Lung (tissue), 12 donors: Measurements from ENCODE around the gene VSNL1. TPM values are rescaled to one million over a fixed set of nuclear protein-coding genes. Genes with fewer than 3 reads are reported as not detected.
"Not testable (repeated sequence)": the region's sequence is repeated elsewhere in the genome, so short reads cannot be mapped to it uniquely, and the experiment has no call there.

Experiments used
- ATAC-seq: fragments of 200-7000 bp; cut with Tn5 transposase; one replicate; pipeline ENCODE4 v1.9.1; 2020; ENCODE audit warnings: moderate number of reproducible peaks; ENCODE audit not compliant: insufficient read depth, low FRiP score
- DNase-seq, 3 donors: peaks; one replicate each; pipeline ENCODE4 v3.0.0-alpha.2; 2013 to 2017
- H3K27ac ChIP-seq, 2 donors: one replicate each; pipeline ENCODE4 v1.5.1; 2013; ENCODE audit warnings: mild to moderate bottlenecking in 2 of 2, moderate library complexity in 2 of 2, control low read depth in 1 of 2, inconsistent platforms in 1 of 2, low read depth in 1 of 2, low read length in 1 of 2
- H3K27me3 ChIP-seq, 3 donors: one replicate each; pipeline ENCODE4 v1.5.1; 2013; ENCODE audit warnings: low read length in 2 of 3; ENCODE audit not compliant: control insufficient read depth in 3 of 3, insufficient read depth in 3 of 3
- H3K36me3 ChIP-seq, 4 donors: one replicate each; pipeline ENCODE4 v1.5.1; 2013; ENCODE audit warnings: low read length in 4 of 4, mild to moderate bottlenecking in 1 of 4, moderate library complexity in 1 of 4; ENCODE audit not compliant: control insufficient read depth in 4 of 4, insufficient read depth in 4 of 4
- H3K4me1 ChIP-seq, 5 donors: one replicate each; pipeline ENCODE4 v1.5.1; 2013; ENCODE audit warnings: low read length in 5 of 5, mild to moderate bottlenecking in 2 of 5, moderate library complexity in 1 of 5; ENCODE audit not compliant: control insufficient read depth in 5 of 5, insufficient read depth in 5 of 5
- H3K4me3 ChIP-seq: one replicate; pipeline ENCODE4 v1.5.1; 2013; ENCODE audit warnings: mild to moderate bottlenecking, control low read depth, moderate library complexity
- H3K9ac ChIP-seq, 2 donors: one replicate each; pipeline ENCODE4 v1.5.1; 2013; ENCODE audit warnings: low read length in 2 of 2, control low read depth in 1 of 2; ENCODE audit not compliant: insufficient read depth in 1 of 2
- H3K9me3 ChIP-seq, 4 donors: one replicate each; pipeline ENCODE4 v1.5.1; 2013; ENCODE audit warnings: low read length in 3 of 4, mild to moderate bottlenecking in 1 of 4, moderate library complexity in 1 of 4; ENCODE audit not compliant: control insufficient read depth in 4 of 4, insufficient read depth in 3 of 4
- CTCF ChIP-seq: IDR thresholded peaks from 2 replicates; pipeline ENCODE4 v1.5.1; 2012; ENCODE audit warnings: mild to moderate bottlenecking; ENCODE audit errors: control extremely low read depth, extremely low read depth
- WGBS, 2 donors: extraction: QIAGEN DNeasy Blood & Tissue Kit; methylation state at CpG; one replicate each; pipeline ENCODE4 v1.1.7; 2013; 5-methylcytosine and 5-hydroxymethylcytosine counted together
- polyA plus RNA-seq, 2 donors: library from polyadenylated mRNA; stranded (reverse); fragments of 200-250 nt; gene quantifications; one replicate each; pipeline ENCODE4 v1.2.1, GENCODE V29; 2013
- total RNA-seq, 2 donors: library from RNA; depleted of rRNA in 1 of 2; stranded (reverse); fragments of >200 nt in 1 of 2; gene quantifications; one replicate each; pipeline ENCODE4 v1.2.1, GENCODE V29; 2014 to 2021
- donor health status: control.
- donor health status: control.
- donor health status: Bipolar disorder and iron deficiency.
- donor health status: healthy.
- donor health status: DM: yes; HTN: yes; CAD: no.

VSNL1 gene
- total and polyA plus RNA-seq, 4 donors: 0.87 to 6.9 (median 1.5) TPM

DNA sequence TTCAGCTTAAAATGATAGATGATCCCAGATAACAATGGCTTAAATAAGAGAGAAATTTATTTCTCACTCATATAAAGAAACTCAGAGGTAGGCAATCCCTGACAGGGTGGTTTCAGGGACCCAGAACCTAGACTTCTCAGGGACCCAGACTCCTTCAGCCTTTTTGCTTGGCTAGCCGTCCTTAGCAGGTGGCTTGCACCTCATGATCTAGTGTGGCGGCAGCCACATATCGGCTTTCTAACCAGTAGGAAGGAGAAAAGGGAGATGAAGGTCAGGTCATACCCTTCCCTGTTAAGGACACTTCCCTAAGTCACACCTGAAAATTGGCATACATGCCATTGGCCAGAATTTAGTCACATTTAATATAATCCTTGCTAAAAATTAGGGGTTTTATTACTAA lies 18.4 kb downstream of the VSNL1 start:
- ATAC-seq (no peak), DNase-seq (no peak)
- Histone ChIP-seq H3K36me3 (no peaks in the 10 kb centered on the region), H3K27ac (no peak overlapping the region), H3K9me3 (no peaks in the 10 kb centered on the region), H3K9ac (no peak overlapping the region), H3K4me1 (no peaks in the 10 kb centered on the region), H3K4me3 (no peak overlapping the region), H3K27me3 (no peaks in the 10 kb centered on the region)
- TF ChIP-seq CTCF: no peak
- 93 to 94% methylated on average over 3 of the region's 3 CpGs for WGBS, 2 donors

- H3K9me3 ChIP-seq, H3K9ac ChIP-seq, H3K27ac ChIP-seq, H3K4me1 ChIP-seq, H3K4me3 ChIP-seq, H3K36me3 ChIP-seq, DNase-seq, H3K27me3 ChIP-seq, ATAC-seq: not testable (repeated sequence)
- WGBS, 2 donors: 92 to 94% methylated on average over 3 of the region's 3 CpGs
These were observed 25.2 kb downstream of the VSNL1 start for GRCh38 chr2:17565726-17566125.

DNA sequence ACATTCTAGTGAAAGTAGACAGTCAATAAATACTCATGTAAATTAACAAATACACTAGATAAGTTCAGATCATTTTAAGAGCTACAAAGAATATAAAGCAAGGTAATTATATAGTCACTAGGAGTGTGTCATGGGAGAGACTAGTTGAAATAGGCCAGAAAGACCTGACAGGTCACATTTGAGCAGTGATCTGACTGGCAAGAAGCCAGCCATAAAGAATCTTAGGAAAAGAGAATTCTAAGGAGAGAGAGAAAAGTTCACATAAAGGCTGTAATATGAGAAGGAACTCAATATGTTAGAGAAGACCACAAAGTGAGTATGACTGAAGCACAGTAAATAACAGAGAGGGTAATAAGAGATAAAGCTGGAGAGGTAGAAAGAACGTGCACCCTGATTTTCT lies 31.2 kb downstream of the VSNL1 start:
- H3K4me3 ChIP-seq: no peak overlapping the region
- DNase-seq (no peak), ATAC-seq (no peak)
- H3K27ac ChIP-seq: no peak overlapping the region
- no peaks in the 10 kb centered on the region for H3K36me3 ChIP-seq
- H3K4me1 ChIP-seq: no peaks in the 10 kb centered on the region
- no peaks in the 10 kb centered on the region for H3K9me3 ChIP-seq
- H3K9ac ChIP-seq: no peak overlapping the region
- TF ChIP-seq CTCF: no peak
- no peaks in the 10 kb centered on the region for H3K27me3 ChIP-seq
- WGBS, 2 donors: 57 to 77% methylated on average over 1 of the region's 1 CpG

- no peaks in the 10 kb centered on the region for H3K9me3 ChIP-seq
- H3K4me1 ChIP-seq: peaks cover 0 to 2% (median 0%) of the 10 kb centered on the region in 5 donors
- ATAC-seq: peak; percentile 34
- no peaks in the 10 kb centered on the region for H3K36me3 ChIP-seq
- no peak for TF ChIP-seq CTCF
- no peak overlapping the region for H3K4me3 ChIP-seq
- H3K9ac ChIP-seq: no peak overlapping the region
- no peak overlapping the region for H3K27ac ChIP-seq
- peak in 2 of 3 donors; percentile 13 to 45 for DNase-seq
- no peaks in the 10 kb centered on the region for H3K27me3 ChIP-seq
- 91 to 94% methylated on average over 3 of the region's 3 CpGs for WGBS, 2 donors
These were observed 32.7 kb downstream of the VSNL1 start for GRCh38 chr2:17573085-17573803.
